Nephron progenitor cell (in vitro differentiated cells): Measurements from ENCODE around the gene PCDH9.

Source experiments
- DNase-seq: peaks from one replicate; pipeline ENCODE4 v3.0.0; 2021
- H3K27ac Mint-ChIP-seq: 2 replicates; pipeline ENCODE4 v1.8.0; 2021; ENCODE audit warnings: mild to moderate bottlenecking, moderate library complexity, mixed read lengths
- H3K27me3 Mint-ChIP-seq: 2 replicates; pipeline ENCODE4 v1.8.0; 2021; ENCODE audit warnings: mild to moderate bottlenecking, low read depth, mixed read lengths; ENCODE audit not compliant: poor library complexity
- H3K36me3 Mint-ChIP-seq: 2 replicates; pipeline ENCODE4 v1.8.0; 2021; ENCODE audit warnings: low read depth, mixed read lengths
- H3K4me1 Mint-ChIP-seq: 2 replicates; pipeline ENCODE4 v1.8.0; 2021; ENCODE audit warnings: mixed read lengths
- H3K4me3 Mint-ChIP-seq: 2 replicates; pipeline ENCODE4 v1.8.0; 2021; ENCODE audit warnings: mild to moderate bottlenecking, moderate library complexity, mixed read lengths
- H3K9me3 Mint-ChIP-seq: 2 replicates; pipeline ENCODE4 v1.8.0; 2021; ENCODE audit warnings: mild to moderate bottlenecking, moderate library complexity, mixed read lengths
- CTCF ChIP-seq: fragments of 200-600 bp; sonication (generic); IDR thresholded peaks from 2 replicates; pipeline ENCODE4 v1.5.0; 2021; ENCODE audit warnings: antibody characterized with exemption

The PCDH9 gene

DNA sequence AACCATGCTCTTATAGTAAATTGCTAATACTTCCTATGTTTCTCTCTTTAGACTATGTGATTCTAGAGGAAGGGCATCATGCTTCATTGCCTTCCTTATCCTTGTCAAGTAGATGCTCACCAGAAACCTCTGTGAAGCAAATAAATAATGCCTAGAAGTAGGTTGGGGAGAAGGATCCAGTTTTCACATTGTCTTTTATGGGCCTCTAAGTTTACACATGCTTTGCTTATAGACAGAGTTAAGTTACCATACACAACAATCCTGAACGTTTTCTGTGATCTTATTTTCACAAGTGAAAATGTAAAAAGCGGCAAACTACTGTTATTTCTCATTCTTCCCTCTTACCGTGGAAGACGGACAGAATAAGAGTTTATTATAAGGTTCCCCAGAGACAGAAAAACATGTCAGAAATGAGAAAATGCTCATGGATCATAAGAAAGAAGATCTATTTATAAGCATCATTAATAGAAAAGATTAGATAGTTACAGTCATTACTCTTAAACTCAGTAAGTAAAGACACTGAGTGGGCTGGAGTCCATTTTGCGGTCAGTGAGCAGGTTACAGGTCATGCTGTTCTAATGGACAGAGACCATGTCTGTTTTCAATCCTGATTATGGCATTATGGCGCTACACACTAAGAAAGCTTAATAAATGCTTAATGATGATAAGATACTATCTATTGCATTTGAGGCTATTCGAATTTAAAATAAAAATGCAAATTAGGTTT is 723.9 kb downstream of the PCDH9 start:
- H3K36me3 Mint-ChIP-seq, result no peaks in the 10 kb centered on the region

GRCh38 chr13:66503890-66504289 is 726.2 kb downstream of the PCDH9 start:
- H3K27me3 Mint-ChIP-seq, result no peaks in the 10 kb centered on the region
- TF ChIP-seq CTCF, result no peak
- DNase-seq, result no peak
- no peaks in the 10 kb centered on the region for H3K36me3 Mint-ChIP-seq
- H3K9me3 Mint-ChIP-seq, result no peaks in the 10 kb centered on the region
- H3K4me3 Mint-ChIP-seq, result no peak overlapping the region
- H3K27ac Mint-ChIP-seq, result no peak overlapping the region
- H3K4me1 Mint-ChIP-seq, result peaks cover 19% of the 10 kb centered on the region

More for the DNA sequence above, 723.9 kb downstream of the PCDH9 start:
- no peak for DNase-seq
- Mint-ChIP-seq H3K9me3 (no peaks in the 10 kb centered on the region), H3K4me3 (no peak overlapping the region), H3K27ac (peak overlapping the region; percentile 55), H3K4me1 (peaks cover 24% of the 10 kb centered on the region), H3K27me3 (no peaks in the 10 kb centered on the region)
- no peak for TF ChIP-seq CTCF

DNA sequence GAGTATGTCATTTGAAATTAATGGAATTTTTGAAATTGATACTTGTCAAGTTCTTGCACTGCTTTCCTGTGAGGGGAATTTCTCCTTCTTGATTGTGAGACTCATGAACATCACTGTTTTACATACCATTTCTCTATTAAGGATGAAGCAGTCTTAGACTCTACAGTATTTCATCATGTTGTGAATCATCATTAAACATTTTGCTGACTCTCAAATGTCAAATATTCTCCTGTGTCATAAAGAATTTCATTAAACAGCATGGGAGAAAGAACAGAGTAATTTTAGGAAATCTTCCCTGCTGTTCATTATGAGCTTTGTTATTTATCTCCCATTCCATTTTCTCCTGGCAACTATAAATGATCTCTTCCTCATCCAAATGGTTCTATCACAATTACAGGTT is 729.0 kb downstream of the PCDH9 start:
- Mint-ChIP-seq H3K27ac (no peak overlapping the region), H3K36me3 (no peaks in the 10 kb centered on the region)
- no peak for TF ChIP-seq CTCF

GRCh38 chr13:66492479-66492878 is 737.7 kb downstream of the PCDH9 start:
- Mint-ChIP-seq H3K4me3 (no peak overlapping the region), H3K9me3 (no peaks in the 10 kb centered on the region), H3K27me3 (no peaks in the 10 kb centered on the region), H3K27ac (no peak overlapping the region), H3K4me1 (peaks cover 4% of the 10 kb centered on the region), H3K36me3 (no peaks in the 10 kb centered on the region)
- no peak for TF ChIP-seq CTCF
- no peak for DNase-seq

More for the DNA sequence above, 729.0 kb downstream of the PCDH9 start:
- Mint-ChIP-seq H3K4me3 (no peak overlapping the region), H3K4me1 (peaks cover 3% of the 10 kb centered on the region), H3K9me3 (no peaks in the 10 kb centered on the region), H3K27me3 (no peaks in the 10 kb centered on the region)
- no peak for DNase-seq

DNA sequence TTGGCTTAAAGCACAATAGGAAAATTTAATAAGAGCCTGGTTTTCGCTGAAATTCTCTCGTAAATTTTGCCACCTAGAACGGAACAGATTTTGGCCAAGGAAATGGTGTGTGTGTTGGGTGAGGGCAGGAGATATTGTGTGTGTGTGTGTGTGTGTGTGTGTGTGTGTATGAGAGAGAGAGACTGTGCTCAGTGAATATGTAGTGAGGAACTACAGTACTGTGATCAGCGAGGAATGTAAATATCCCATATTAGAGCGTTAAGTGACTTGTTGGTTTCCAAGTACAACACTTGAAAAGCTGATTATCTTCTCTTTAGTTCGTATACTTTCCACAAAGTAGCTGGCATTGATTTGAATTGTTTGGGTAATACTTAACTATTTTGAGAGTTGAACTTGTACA is 738.9 kb downstream of the PCDH9 start:
- Mint-ChIP-seq H3K27me3 (no peaks in the 10 kb centered on the region), H3K36me3 (no peaks in the 10 kb centered on the region), H3K27ac (no peak overlapping the region), H3K4me3 (no peak overlapping the region), H3K4me1 (peaks cover 4% of the 10 kb centered on the region), H3K9me3 (no peaks in the 10 kb centered on the region)
- no peak for TF ChIP-seq CTCF
- no peak for DNase-seq

DNA sequence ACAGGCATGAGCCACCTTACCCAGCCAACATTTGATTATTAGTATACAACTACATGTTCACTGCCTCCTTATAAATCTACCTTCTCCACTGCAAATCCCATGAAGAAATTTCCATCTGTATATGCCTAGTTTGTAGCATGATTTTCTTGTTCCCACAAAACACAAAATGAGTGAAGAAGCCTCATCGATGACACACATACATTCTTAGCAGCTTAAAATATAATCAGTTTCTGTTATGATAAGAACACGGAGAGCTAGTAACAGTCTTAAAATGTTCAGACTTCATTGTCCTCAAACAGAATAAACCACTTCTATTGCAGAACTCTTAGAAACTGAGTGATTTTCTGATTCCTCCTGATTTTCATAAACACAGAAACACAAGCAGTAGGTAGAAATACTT is 740.5 kb downstream of the PCDH9 start:
- Mint-ChIP-seq H3K9me3 (no peaks in the 10 kb centered on the region), H3K27ac (no peak overlapping the region)

More for the DNA sequence above, 740.5 kb downstream of the PCDH9 start:
- no peak for DNase-seq
- Mint-ChIP-seq H3K4me3 (no peak overlapping the region), H3K36me3 (no peaks in the 10 kb centered on the region), H3K27me3 (no peaks in the 10 kb centered on the region), H3K4me1 (peaks cover 4% of the 10 kb centered on the region)
- no peak for TF ChIP-seq CTCF
